Medulla oblongata (tissue), 1 donor: Measurements from ENCODE around the gene PRR18.

Experiments
- DNase-seq: peaks from one replicate; pipeline ENCODE4 v3.0.0-alpha.2; 2015; ENCODE audit errors: extremely low spot score

Gene PRR18

DNA sequence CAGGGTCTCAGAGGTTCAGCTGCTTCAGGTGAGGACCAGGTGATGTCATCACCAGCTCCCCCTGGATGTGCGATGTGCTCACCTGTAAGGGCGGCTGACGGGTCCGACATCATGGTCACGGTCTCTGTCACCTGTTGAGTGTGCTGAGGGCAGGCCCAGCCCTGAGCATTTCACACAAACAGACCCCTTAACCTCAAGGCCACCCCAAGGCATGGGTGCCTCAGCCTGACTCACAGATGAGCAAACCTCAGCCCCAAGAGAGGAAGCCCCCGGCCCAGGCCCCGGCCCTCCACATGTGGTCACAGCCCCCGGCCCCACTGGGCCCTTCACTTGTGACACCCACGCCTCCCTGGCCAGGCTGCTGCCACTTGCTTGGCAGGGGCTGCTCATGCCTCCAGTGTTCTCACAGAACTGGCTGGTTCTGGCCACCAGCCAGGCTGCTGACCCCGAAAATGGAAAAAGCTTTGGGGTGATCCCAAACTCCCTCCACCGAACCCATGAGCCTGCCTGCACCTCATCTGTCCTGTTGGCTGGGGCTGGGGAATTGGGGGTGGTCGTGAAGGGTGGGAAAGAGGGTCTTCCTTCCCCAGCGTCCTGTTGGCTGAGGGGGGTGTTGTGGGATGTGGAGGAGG, 33.3 kb downstream of the PRR18 start:
- no peak for DNase-seq

DNA sequence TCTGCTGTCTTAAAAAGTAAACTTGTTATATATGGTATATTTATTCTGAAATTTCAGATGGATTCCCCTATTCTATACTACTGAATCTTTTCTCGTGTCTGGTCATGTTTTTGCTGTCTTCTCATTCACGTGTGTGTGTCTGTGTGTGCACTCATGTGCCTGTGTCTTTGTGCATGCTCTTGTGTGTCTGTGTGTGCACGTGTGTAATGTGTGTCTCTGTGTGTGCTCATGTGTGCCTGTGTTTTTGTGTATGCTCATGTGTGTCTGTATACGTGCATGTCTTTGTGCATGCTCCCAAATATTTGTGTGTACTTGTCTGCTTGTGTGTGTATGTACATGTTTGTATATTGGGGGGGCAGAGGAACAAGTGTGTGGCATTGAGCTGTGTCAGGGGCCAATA, 34.0 kb downstream of the PRR18 start:
- no peak for DNase-seq

DNA sequence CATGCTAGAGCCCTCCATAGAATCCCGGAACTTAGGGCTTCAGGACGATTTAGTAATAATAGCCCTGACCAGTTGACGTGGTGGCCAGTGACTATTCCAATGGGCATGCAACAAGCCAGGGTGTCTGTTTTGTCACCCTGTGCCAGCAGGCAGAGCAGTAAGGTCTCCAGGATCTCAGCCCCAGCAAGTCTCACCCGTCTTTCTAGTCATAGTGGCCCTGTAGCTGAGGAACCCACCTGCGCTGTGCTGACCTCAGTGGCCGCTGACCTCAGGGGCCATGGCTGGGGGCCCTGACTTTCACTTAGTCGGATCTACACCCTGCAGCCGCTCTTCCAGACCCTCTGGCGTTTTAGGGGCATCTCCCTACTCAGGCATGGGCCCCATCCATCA, 36.8 kb downstream of the PRR18 start:
- no peak for DNase-seq

DNA sequence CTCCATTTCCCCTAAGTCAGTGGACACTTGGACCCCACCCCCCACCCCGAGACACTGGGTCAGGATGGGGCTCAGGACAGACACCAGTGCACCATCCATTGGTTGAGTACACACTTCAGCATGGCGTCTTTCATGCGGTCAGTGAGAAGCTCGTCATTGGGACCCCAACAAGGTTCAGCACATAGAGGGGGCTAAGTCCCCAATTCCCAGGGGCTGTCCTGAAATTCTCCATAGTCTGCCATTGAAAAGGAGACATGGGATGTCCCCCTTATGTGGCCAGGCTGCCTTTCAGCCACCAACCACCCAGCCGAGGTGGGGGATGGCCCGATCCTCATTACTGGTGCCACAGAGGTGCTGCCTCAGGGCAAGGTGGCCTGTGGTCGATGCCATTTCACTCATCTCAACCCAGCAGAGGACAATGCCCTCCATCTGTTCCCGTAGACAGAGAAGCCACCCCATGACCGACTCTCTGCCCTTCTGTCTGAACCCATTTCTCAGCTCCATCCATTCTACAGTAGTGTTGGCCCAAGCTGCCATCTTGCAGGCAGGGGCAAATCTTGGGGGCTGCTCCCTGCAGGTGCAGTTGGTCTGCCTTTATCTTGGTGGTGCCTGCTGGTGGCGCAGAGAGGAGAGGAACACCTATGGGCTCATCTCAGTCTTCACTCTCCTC, 37.4 kb downstream of the PRR18 start:
- DNase-seq = no peak

DNA sequence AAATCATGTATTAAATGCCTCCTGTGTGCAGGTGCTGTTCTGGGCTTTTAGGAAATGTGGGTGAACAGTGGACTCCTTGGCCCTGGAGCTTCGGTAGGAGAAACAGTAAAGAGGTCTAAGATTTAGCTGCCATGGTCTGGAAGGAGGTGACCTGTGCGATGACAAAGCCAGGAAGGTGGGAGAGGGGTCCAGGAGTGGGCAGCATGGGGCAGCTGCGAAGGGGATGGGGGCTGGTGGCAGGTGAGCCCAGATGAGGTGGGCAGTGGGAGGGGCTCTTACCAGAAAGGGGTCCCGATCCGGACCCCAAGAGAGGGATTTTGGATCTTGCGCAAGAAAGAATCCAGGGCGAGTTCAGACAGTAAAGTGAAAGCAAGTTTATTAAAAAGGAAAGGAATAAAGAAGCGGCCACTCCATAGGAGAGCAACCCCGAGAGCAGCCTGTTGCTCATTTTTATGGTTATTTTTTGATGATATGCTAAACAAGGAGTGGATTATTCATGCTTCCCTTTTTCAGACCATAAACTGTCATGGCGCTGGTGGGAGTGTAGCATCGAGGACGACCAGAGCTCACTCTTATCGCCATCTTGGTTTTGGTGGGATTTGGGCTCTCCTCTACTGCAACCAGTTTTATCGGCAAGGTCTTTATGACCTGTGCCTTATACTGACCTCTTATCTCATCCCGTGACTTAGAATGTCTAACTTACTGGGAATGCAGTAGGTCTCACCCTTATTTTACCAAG, 38.7 kb downstream of the PRR18 start:
- DNase-seq = no peak

DNA sequence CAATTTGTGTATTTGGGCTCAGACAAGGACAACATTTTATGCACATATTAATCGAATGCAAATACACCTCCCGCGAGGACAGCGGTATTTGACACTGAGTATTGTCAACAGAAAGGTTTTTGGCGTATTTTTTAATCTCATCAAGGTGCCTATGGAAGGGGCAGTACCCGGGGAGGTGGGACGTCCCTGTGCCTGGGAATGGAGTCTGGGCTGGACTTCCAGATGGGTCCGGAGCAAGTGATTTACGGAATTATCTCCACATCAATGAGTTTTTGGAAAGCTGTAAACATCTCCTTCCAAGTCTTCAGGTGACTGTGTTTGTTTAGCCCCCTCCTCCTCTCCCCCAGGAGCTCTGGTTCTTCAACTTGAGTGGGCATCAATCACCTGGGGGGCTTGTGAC, 39.8 kb downstream of the PRR18 start:
- no peak for DNase-seq

DNA sequence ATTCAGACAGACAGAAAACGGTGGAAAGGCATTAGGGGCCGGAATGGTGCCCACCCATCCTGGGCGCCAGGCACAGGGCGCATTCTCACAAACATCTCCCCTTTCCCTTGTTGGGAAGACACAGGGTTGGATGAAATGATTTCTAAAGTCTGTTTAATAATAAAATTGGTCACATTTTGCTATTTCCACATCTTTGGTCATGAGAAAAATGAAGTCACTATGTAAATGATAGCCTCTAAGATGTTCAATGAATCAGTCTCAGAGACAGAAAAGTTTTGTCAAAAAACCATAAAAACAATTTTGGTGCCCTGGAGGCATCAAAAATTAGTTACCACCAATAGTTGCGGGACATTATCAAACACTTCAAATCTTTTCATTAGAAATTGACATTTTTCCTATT, 40.7 kb downstream of the PRR18 start:
- DNase-seq = no peak

DNA sequence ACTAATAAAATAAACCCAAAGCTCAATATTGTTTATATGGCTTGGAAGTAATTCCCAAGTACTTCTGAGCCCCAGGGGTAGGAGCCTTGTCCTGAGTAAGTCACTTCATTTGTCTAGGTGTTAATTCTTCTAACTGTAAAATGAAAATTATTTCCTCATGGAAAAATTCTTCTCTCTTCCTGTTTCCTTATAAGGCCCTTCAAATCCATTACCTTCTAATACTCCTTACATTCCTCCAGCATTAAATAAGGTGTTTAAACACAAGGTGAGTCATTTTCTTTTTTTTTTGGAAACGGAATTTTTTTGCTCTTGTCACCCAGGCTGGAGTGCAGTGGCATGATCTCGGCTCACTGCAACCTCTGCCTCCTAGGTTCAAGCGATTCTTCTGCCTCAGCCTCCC, 41.9 kb downstream of the PRR18 start:
- DNase-seq = no peak

DNA sequence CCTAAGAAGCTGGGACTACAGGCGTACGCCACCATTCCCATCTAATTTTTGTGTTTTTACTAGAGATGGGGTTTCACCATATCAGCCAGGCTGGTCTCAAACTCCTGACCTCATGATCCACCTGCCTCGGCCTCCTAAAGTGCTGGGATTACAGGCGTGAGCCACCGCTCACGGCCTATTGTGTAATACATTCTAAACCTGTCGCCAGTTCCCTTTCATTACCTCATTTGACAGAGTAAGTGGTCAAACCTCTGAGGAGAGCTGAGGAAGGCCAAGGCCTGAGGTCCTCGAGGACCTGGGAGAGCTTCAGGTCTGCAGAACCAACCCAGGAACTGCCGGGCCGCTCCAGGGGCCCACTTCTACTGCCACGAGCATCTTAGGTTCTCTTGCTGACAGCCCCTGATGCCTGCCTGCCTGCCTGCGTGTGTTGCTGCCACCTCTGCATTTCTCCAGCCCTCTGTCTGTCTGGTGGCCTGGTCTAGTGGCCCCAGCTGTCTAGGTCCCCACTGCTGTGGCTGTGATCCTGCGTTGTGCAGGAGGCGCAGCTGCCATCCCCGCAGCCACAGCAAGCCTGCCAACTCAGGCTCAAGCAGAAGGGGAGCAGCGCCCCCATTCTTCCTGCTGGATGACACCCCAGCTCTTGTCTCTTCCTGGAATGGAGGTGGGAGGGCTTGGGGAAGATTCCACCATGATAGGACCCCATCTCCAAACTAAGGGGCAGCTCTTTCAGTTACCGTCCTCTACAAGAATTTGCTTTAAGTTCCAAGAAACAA, 45.3 kb downstream of the PRR18 start:
- no peak for DNase-seq

DNA sequence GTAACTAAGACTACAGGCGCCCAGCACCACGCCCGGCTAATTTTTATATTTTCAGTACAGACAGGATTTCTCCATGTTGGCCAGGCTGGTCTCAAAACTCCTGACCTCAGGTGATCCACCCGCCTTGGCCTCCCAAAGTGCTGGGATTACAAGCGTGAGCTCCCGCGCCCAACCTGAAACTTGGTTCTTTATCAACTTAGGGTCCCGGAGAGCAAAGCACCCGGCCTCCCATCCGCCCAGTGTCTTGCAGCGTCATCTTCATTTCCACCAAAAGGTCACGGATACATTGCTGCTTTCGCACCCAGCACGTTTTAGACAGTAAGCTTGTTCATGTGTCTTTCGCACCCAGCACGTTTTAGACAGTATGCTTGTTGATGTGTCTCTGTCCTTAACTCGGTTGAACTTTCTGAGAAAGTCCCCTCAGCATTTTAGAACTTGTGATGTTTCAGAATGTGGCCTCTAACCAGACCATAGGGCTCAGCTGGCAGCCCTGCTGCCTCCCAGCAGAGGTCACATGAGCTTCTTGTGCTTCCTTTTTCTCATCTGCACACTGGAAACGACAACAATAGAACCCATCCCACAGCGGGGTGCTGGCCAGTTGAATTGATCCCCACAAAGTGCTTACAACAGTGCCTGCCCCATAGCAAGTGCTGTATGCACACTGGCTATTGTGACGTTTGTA, 48.8 kb downstream of the PRR18 start:
- DNase-seq = peak; percentile 73

DNA sequence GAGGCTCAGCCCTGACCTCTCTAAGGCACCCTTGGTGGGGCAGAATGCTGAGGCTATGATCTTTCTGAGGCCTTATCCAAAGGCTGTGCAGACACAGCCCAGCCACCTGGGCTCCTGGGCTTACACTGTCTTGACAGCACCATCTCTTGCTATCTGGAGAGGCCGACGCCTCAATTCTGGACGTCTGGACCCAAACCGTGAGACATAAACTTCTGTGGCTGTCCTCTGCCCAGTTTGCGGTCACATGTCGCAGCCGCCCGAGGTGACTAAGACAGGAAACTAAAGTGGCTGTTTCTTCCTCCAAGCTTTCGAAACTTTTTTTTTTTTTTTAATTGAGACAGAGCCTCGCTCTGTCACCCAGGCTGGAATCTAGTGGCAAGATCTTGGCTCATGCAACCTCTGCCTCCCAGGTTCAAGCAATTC, 49.3 kb downstream of the PRR18 start:
- DNase-seq = peak; percentile 55

DNA sequence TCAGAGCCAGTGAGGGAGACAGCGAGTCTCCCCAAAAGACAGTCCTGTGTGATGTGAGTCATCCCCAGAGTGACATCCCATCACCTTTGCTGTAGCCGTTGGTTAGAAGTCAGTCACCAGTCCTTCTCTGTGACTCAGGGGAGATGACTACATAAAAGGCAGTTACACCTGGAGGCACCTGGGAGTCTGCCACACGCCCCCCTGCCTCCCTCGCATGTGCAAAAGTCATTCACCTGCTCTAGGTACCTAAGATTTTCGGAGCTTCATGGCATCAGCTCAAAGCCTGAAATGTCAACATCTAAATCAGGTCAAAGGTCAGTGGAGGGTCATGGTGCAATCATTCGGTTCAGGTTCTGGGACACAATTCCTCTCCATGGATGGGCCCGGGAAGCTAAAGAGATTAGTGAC, 50.3 kb downstream of the PRR18 start:
- no peak for DNase-seq
